H1 (cell line): Measurements from ENCODE around the gene ARHGAP21. TPM values are rescaled to one million over a fixed set of nuclear protein-coding genes. Genes with fewer than 3 reads are reported as not detected.

ENCODE experiments used
- CTCF ChIA-PET: fragments of 300-600 bp; sonication (Branson Sonifier 250); formaldehyde crosslinking; loops from one replicate; lab custom pipeline; 2021; ENCODE audit not compliant: partially characterized antibody; lab: Charles Lee
- POLR2A ChIA-PET: fragments of 300-600 bp; sonication (Branson Sonifier 250); formaldehyde crosslinking; loops from one replicate; lab custom pipeline; 2021; ENCODE audit warnings: inconsistent platforms; ENCODE audit not compliant: partially characterized antibody; lab: Charles Lee
- DNase-seq, 2 experiments: peaks; one replicate each; pipeline versions ENCODE4 v3.0.0 to v3.0.0-alpha.2; 2010 to 2022; ENCODE audit warnings: low spot score in 2 of 2, low read depth in 1 of 2, mixed read lengths in 1 of 2
- FAIRE-seq: peaks from 2 replicates; lab custom pipeline; 2011; peaks lifted over from hg19 to GRCh38; lab: Jason Lieb, UNC
- H2AFZ ChIP-seq: 2 replicates; pipeline ENCODE4 v1.8.1; 2012; ENCODE audit warnings: low read length, inconsistent platforms
- H2AK5ac ChIP-seq: 2 replicates; pipeline ENCODE4 v1.6.1; 2013; ENCODE audit warnings: low read depth, low read length
- H2BK120ac ChIP-seq: replicated peaks from 2 replicates; pipeline ENCODE3; 2013; ENCODE audit warnings: low read depth, low read length, inconsistent platforms
- H2BK12ac ChIP-seq: 2 replicates; pipeline ENCODE4 v1.6.1; 2013; ENCODE audit warnings: low read depth, low read length
- H2BK15ac ChIP-seq: 2 replicates; pipeline ENCODE4 v1.6.1; 2013; ENCODE audit warnings: low read length
- H2BK20ac ChIP-seq: 2 replicates; pipeline ENCODE4 v1.6.1; 2013; ENCODE audit warnings: low read length
- H2BK5ac ChIP-seq: 2 replicates; pipeline ENCODE4 v1.6.1; 2013; ENCODE audit warnings: low read depth, low read length
- H3K14ac ChIP-seq: 2 replicates; pipeline ENCODE4 v1.6.1; 2013; ENCODE audit warnings: inconsistent platforms; ENCODE audit not compliant: insufficient read length
- H3K18ac ChIP-seq: 2 replicates; pipeline ENCODE4 v1.6.1; 2013; ENCODE audit warnings: low read length; ENCODE audit errors: extremely low read depth
- H3K23ac ChIP-seq: 2 replicates; pipeline ENCODE4 v1.6.1; 2013; ENCODE audit warnings: inconsistent platforms; ENCODE audit not compliant: insufficient read length
- H3K23me2 ChIP-seq: 2 replicates; pipeline ENCODE4 v1.6.1; 2013; ENCODE audit warnings: low read depth, low read length
- H3K27ac ChIP-seq: 2 replicates; pipeline ENCODE4 v1.6.1; 2011; ENCODE audit warnings: low read depth, low read length, inconsistent platforms
- H3K27me3 ChIP-seq, 4 experiments: replicated peaks in 1 of 4; 1 replicate in 1 of 4; 2 replicates in 3 of 4; pipeline versions ENCODE4 v1.6.1 to v1.8.1; 2011 to 2013; ENCODE audit warnings: low read length in 3 of 4, mild to moderate bottlenecking in 3 of 4, inconsistent platforms in 2 of 4, mixed read lengths in 2 of 4, moderate library complexity in 1 of 4; ENCODE audit not compliant: control insufficient read depth in 3 of 4, insufficient read depth in 3 of 4; ENCODE audit errors: extremely low read depth in 1 of 4
- H3K36me3 ChIP-seq, 4 experiments: 2 replicates each; pipeline versions ENCODE4 v1.6.1 to v1.8.1; 2011 to 2013; ENCODE audit warnings: mild to moderate bottlenecking in 4 of 4, low read length in 3 of 4, moderate library complexity in 2 of 4, control low read depth in 1 of 4, inconsistent platforms in 1 of 4; ENCODE audit not compliant: insufficient read depth in 4 of 4, control insufficient read depth in 2 of 4
- H3K4ac ChIP-seq: replicated peaks from 2 replicates; pipeline ENCODE3; 2013; ENCODE audit warnings: low read length, low read depth, mixed read lengths, inconsistent platforms; ENCODE audit not compliant: insufficient read length
- H3K4me1 ChIP-seq, 4 experiments: replicated peaks in 1 of 4; 1 replicate in 1 of 4; 2 replicates in 3 of 4; pipeline versions ENCODE4 v1.6.1 to v1.8.1; 2011 to 2013; ENCODE audit warnings: low read length in 3 of 4, inconsistent platforms in 2 of 4, mixed read lengths in 1 of 4; ENCODE audit not compliant: insufficient read depth in 4 of 4, control insufficient read depth in 3 of 4
- H3K4me2 ChIP-seq, 2 experiments: 2 replicates each; pipeline versions ENCODE4 v1.6.1 to v1.8.1; 2011 to 2013; ENCODE audit warnings: low read depth in 2 of 2, low read length in 2 of 2, control low read depth in 1 of 2, inconsistent platforms in 1 of 2, mild to moderate bottlenecking in 1 of 2; ENCODE audit not compliant: insufficient read depth in 1 of 2
- H3K4me3 ChIP-seq, 4 experiments: fragments of 200-600, 300-600 bp in 1 of 4; sonication (generic), shearing (Covaris generic), sonication (Bioruptor Twin) in 1 of 4; 2 replicates each; pipeline versions ENCODE4 v1.5.1 to v1.8.1; 2011 to 2016; ENCODE audit warnings: low read length in 4 of 4, low read depth in 3 of 4, control low read depth in 2 of 4, inconsistent platforms in 2 of 4, mild to moderate bottlenecking in 2 of 4, mixed read lengths in 1 of 4, moderate library complexity in 1 of 4; ENCODE audit not compliant: insufficient read depth in 2 of 4; ENCODE audit errors: extremely low read depth in 1 of 4
- H3K56ac ChIP-seq: replicated peaks from 2 replicates; pipeline ENCODE3; 2013; ENCODE audit warnings: low read depth, mild to moderate bottlenecking, mixed read lengths, low read length, inconsistent platforms; ENCODE audit not compliant: insufficient read length
- H3K79me1 ChIP-seq: 2 replicates; pipeline ENCODE4 v1.6.1; 2013; ENCODE audit warnings: low read depth, low read length, control low read depth
- H3K79me2 ChIP-seq, 2 experiments: 2 replicates each; pipeline versions ENCODE4 v1.6.1 to v1.8.1; 2012 to 2013; ENCODE audit warnings: low read length in 2 of 2, mild to moderate bottlenecking in 2 of 2, inconsistent platforms in 1 of 2; ENCODE audit not compliant: insufficient read depth in 2 of 2, control insufficient read depth in 1 of 2
- H3K9ac ChIP-seq, 4 experiments: replicated peaks in 1 of 4; 1 replicate in 1 of 4; 2 replicates in 3 of 4; pipeline versions ENCODE4 v1.6.1 to v1.8.1; 2011 to 2013; ENCODE audit warnings: low read depth in 3 of 4, low read length in 3 of 4, control low read depth in 2 of 4, mild to moderate bottlenecking in 2 of 4, moderate library complexity in 2 of 4, inconsistent platforms in 1 of 4; ENCODE audit errors: extremely low read depth in 1 of 4
- H3K9me3 ChIP-seq, 2 experiments: 2 replicates each; pipeline versions ENCODE4 v1.6.1 to v1.8.1; 2012 to 2013; ENCODE audit warnings: mild to moderate bottlenecking in 2 of 2, moderate library complexity in 2 of 2, control low read depth in 1 of 2, inconsistent platforms in 1 of 2, low read depth in 1 of 2, low read length in 1 of 2, mixed read lengths in 1 of 2; ENCODE audit not compliant: insufficient read depth in 2 of 2
- H4K20me1 ChIP-seq, 2 experiments: replicated peaks in 1 of 2; 2 replicates each; pipeline versions ENCODE3 to v1.8.1; 2011 to 2013; ENCODE audit warnings: inconsistent platforms in 2 of 2, low read length in 2 of 2, mild to moderate bottlenecking in 1 of 2; ENCODE audit not compliant: insufficient read depth in 2 of 2, control insufficient read depth in 1 of 2
- H4K5ac ChIP-seq: 2 replicates; pipeline ENCODE4 v1.6.1; 2013; ENCODE audit warnings: low read length, low read depth, mixed read lengths, inconsistent platforms; ENCODE audit not compliant: insufficient read length
- H4K8ac ChIP-seq: 2 replicates; pipeline ENCODE4 v1.8.0; 2013; ENCODE audit warnings: mild to moderate bottlenecking, moderate library complexity, low read length, inconsistent platforms; ENCODE audit not compliant: insufficient read depth; ENCODE audit errors: extremely low read depth
- H4K91ac ChIP-seq: replicated peaks from 2 replicates; pipeline ENCODE3; 2013; ENCODE audit warnings: low read length, mixed read lengths, inconsistent platforms; ENCODE audit not compliant: insufficient read length
- CBX5 ChIP-seq: fragments of 300-800, 300-1000 bp; sonication (generic); IDR thresholded peaks from 2 replicates; pipeline ENCODE4 v1.7.1; 2016; ENCODE audit warnings: antibody characterized with exemption, low read length, low read depth
- EZH2 ChIP-seq: fragments of 200-600 bp; sonication (generic); IDR thresholded peaks from 2 replicates; pipeline ENCODE4 v1.7.1; 2012; ENCODE audit warnings: low read depth, mild to moderate bottlenecking, moderate library complexity, low read length, inconsistent platforms; ENCODE audit not compliant: severe bottlenecking
- HDAC2 ChIP-seq, 2 experiments: fragments of 300-600 bp in 1 of 2; sonication (generic) in 1 of 2; IDR thresholded peaks; 2 replicates each; pipeline ENCODE4 v1.6.1; 2011 to 2012; ENCODE audit warnings: low read depth in 2 of 2, low read length in 2 of 2, mild to moderate bottlenecking in 2 of 2, moderate library complexity in 2 of 2, borderline replicate concordance in 1 of 2, inconsistent platforms in 1 of 2
- JUN ChIP-seq: IDR thresholded peaks from 2 replicates; pipeline ENCODE4 v1.6.1; 2011; ENCODE audit warnings: low read depth, mild to moderate bottlenecking, improper control_type of control experiment, low read length
- KDM1A ChIP-seq: fragments of 200-600, 300-600 bp; sonication (generic); IDR thresholded peaks from 2 replicates; pipeline ENCODE4 v1.7.1; 2016; ENCODE audit warnings: mild to moderate bottlenecking, low read length, borderline replicate concordance
- NANOG ChIP-seq: IDR thresholded peaks from 2 replicates; pipeline ENCODE4 v1.6.1; 2011; ENCODE audit warnings: low read length, low read depth, mild to moderate bottlenecking, inconsistent platforms; ENCODE audit not compliant: insufficient read depth, poor library complexity, severe bottlenecking
- PHF8 ChIP-seq: fragments of 200-600 bp; sonication (generic); conservative IDR thresholded peaks from 2 replicates; pipeline ENCODE4 v1.7.1; 2012; ENCODE audit warnings: low read depth, mild to moderate bottlenecking, inconsistent platforms, low read length, moderate library complexity
- POLR2A ChIP-seq, 2 experiments: IDR thresholded peaks; 1 replicate in 1 of 2; 2 replicates in 1 of 2; pipeline ENCODE4 v1.6.1; 2011; ENCODE audit warnings: low read depth in 2 of 2, low read length in 2 of 2, mild to moderate bottlenecking in 2 of 2; ENCODE audit errors: control extremely low read depth in 1 of 2
- SP1 ChIP-seq: IDR thresholded peaks from 2 replicates; pipeline ENCODE4 v1.6.1; 2011; ENCODE audit warnings: low read depth, low read length
- WGBS, 2 experiments: shearing (Covaris generic) in 1 of 2; methylation state at CpG; one replicate each; pipeline versions ENCODE4 v1.1.6 to v1.1.7; 2013 to 2015; ENCODE audit warnings: low lambda C conversion rate in 2 of 2, mixed read lengths in 2 of 2, inconsistent platforms in 1 of 2, low coverage in 1 of 2, missing lambda C conversion rate in 1 of 2; ENCODE audit not compliant: insufficient replicate concordance in 2 of 2, insufficient coverage in 1 of 2, insufficient read length in 1 of 2; ENCODE audit errors: extremely low coverage in 1 of 2, missing lambda C conversion rate in 1 of 2; 5-methylcytosine and 5-hydroxymethylcytosine counted together
- polyA plus RNA-seq, 7 experiments: library from polyadenylated mRNA; depleted of rRNA in 3 of 7; stranded (reverse) in 5 of 7; unstranded in 2 of 7; fragments of >200 nt in 5 of 7; fragments of 200-250 nt in 2 of 7; gene quantifications; 1 replicate in 5 of 7; 2 replicates in 1 of 7; 4 replicates in 1 of 7; pipeline versions ENCODE4 v1.2.1 to v1.2.3, GENCODE V29; 2011 to 2013; ENCODE audit warnings: missing spikeins in 2 of 7, mixed read lengths in 2 of 7
- total RNA-seq: library from RNA; stranded (reverse); fragmentation: NEBNext Ultra II Directional; extraction: Animal tissue kit (Norgen Biotek cat#: 25700); gene quantifications from 2 replicates; pipeline ENCODE4 v1.2.1, GENCODE V29; 2021
- TF ChIP-seq, protein P1 (sequence below): IDR thresholded peaks from 2 replicates; pipeline ENCODE4 v1.6.1; 2011; ENCODE audit warnings: low read length, improper control_type of control experiment

Gene ARHGAP21
- total and polyA plus RNA-seq, 2 of the 8 experiments (the other 6 are each of a cell fraction or from before 2014, with no cell fraction given) = 14.4 to 35.3 TPM

DNA sequence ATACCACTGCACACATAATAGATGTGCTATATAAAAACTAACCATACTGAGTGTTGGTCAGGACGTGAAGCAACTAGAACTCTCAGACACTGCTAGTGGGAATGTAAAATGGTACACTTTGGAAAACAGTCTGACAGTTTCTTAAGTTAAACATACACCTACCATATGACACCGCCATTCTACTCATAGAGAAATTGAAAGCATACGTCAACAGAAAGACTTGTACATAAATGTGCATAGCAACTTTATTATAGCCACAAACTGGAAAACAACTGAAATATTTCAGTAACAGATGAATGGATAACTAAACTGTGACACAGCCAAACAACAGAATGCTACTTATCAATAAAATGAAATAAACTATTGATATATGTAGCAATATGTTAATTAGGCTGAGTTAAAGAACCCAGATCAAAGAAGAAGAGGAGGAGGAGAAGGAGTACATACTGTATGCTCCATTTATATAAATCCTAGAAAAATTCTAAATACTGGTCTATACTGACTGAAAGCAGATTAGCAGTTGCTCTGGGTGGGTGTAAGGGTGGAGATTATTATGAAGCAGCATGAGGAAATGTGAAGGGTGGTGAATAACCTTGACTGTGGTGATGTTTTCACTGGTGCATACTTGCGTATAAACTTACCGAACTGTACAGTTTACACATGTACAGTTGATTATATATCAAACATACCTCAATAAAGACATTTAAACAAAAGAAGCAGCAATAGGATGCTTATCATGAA lies 48.6 kb downstream of the ARHGAP21 start:
- Histone ChIP-seq H2BK20ac (no peak overlapping the region), H3K9ac (no peak overlapping the region), H3K4me2 (no peak overlapping the region), H3K14ac (no peak overlapping the region), H3K79me1 (no peaks in the 10 kb centered on the region), H4K91ac (no peak overlapping the region), H3K36me3 (peaks cover 0 to 2% (median 0%) of the 10 kb centered on the region in 4 experiments; a peak in 1 of 8 replicates), H2AK5ac (no peak overlapping the region), H4K5ac (no peak overlapping the region), H3K4me3 (no peak overlapping the region), H4K8ac (no peak overlapping the region), H2BK120ac (no peak overlapping the region), H2AFZ (no peak overlapping the region), H3K18ac (no peak overlapping the region), H2BK15ac (no peak overlapping the region), H3K23ac (no peak overlapping the region), H2BK5ac (no peak overlapping the region), H3K79me2 (peaks cover 0 to 12% of the 10 kb centered on the region in 2 experiments; a peak in 2 of 4 replicates), H3K4me1 (no peaks in the 10 kb centered on the region), H3K27ac (no peak overlapping the region), H3K56ac (no peak overlapping the region), H3K9me3 (peaks cover 0 to 2% of the 10 kb centered on the region in 2 experiments; a peak in 1 of 4 replicates), H3K23me2 (no peaks in the 10 kb centered on the region; the same call in 1 of the 2 replicates), H4K20me1 (no peaks in the 10 kb centered on the region), H3K27me3 (no peaks in the 10 kb centered on the region), H3K4ac (no peak overlapping the region), H2BK12ac (no peak overlapping the region)
- FAIRE-seq (no peak), DNase-seq (no peak)
- no peak for TF ChIP-seq JUN
- TF ChIP-seq, protein P1, sequence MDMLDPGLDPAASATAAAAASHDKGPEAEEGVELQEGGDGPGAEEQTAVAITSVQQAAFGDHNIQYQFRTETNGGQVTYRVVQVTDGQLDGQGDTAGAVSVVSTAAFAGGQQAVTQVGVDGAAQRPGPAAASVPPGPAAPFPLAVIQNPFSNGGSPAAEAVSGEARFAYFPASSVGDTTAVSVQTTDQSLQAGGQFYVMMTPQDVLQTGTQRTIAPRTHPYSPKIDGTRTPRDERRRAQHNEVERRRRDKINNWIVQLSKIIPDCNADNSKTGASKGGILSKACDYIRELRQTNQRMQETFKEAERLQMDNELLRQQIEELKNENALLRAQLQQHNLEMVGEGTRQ = no peak
- TF ChIP-seq KDM1A = no peak
- no peak for TF ChIP-seq HDAC2 (IDR thresholded peaks at IDR 0.05; ENCODE audit: borderline replicate concordance in 1 of 2, low read depth in 2 of 2, low read length in 2 of 2)
- no peak for TF ChIP-seq SP1
- TF ChIP-seq EZH2 = no peak
- TF ChIP-seq NANOG = no peak
- no peak for TF ChIP-seq POLR2A (IDR thresholded peaks at IDR 0.05; ENCODE audit: control extremely low read depth in 1 of 2, low read depth in 2 of 2, low read length in 2 of 2)
- no peak for TF ChIP-seq PHF8
- no peak for TF ChIP-seq CBX5
- CTCF ChIA-PET = no interaction called here
- 91% methylated on average over 5 of the region's 5 CpGs; no CpG with 5 or more reads in 1 of the 2 experiments for WGBS, 2 experiments
- POLR2A ChIA-PET = no interaction called here
